Chondrocyte (in vitro differentiated cells): ENCODE results near the gene IGFBP5. TPM values are rescaled to one million over a fixed set of nuclear protein-coding genes. Genes with fewer than 3 reads are reported as not detected.

ENCODE experiments used
- DNase-seq: peaks from one replicate; pipeline ENCODE4 v3.0.0; 2021; ENCODE audit warnings: mixed read lengths, low spot score
- H3K27ac Mint-ChIP-seq: one replicate; pipeline ENCODE4 v1.8.0; 2021; ENCODE audit warnings: mild to moderate bottlenecking, moderate library complexity, mixed read lengths; ENCODE audit not compliant: unreplicated experiment
- H3K27me3 Mint-ChIP-seq: 2 replicates; pipeline ENCODE4 v1.8.0; 2021; ENCODE audit warnings: low read depth, mixed read lengths
- H3K36me3 Mint-ChIP-seq: 2 replicates; pipeline ENCODE4 v1.8.0; 2021; ENCODE audit warnings: low read depth, mixed read lengths
- H3K4me1 Mint-ChIP-seq: 2 replicates; pipeline ENCODE4 v1.8.0; 2021; ENCODE audit warnings: low read depth, mild to moderate bottlenecking, mixed read lengths
- H3K4me3 Mint-ChIP-seq: one replicate; pipeline ENCODE4 v1.8.0; 2021; ENCODE audit warnings: mild to moderate bottlenecking, moderate library complexity, mixed read lengths; ENCODE audit not compliant: unreplicated experiment
- H3K9me3 Mint-ChIP-seq: 2 replicates; pipeline ENCODE4 v1.8.0; 2021; ENCODE audit warnings: low read depth, mixed read lengths
- total RNA-seq: library from RNA; stranded (reverse); gene quantifications from 3 replicates; pipeline ENCODE4 v1.2.1, GENCODE V29; 2021
- TF ChIP-seq, protein P1 (sequence below): fragments of 200-600 bp; sonication (generic); IDR thresholded peaks from 2 replicates; pipeline ENCODE4 v1.5.0; 2021; ENCODE audit warnings: antibody characterized with exemption, mild to moderate bottlenecking, moderate library complexity

IGFBP5 gene
- total RNA-seq, 1 donor from 2014 or later: 502 TPM

DNA sequence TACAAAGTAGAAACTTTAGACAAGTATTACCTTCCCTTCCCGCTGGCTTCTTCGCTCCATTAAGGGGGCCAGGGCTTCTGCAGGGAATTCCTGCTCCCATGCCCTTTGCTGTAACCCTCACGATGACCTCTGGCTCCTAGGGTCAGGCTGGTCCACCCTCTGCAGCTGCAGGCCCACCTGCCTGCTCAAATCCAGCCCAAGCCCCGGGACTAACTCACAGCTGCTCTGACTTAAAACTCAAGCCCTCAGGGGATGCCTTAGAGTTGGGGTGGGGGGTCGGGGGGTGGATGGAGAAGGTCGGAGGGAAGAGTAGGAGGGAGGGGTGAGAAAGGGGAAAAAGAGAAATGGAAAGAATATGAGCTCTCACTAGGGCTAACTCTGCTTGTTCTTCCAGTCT is 4.9 kb downstream of the IGFBP5 start:
- no peaks in the 10 kb centered on the region for H3K27me3 Mint-ChIP-seq
- H3K27ac Mint-ChIP-seq: peak overlapping the region; percentile 73
- TF ChIP-seq, protein P1, sequence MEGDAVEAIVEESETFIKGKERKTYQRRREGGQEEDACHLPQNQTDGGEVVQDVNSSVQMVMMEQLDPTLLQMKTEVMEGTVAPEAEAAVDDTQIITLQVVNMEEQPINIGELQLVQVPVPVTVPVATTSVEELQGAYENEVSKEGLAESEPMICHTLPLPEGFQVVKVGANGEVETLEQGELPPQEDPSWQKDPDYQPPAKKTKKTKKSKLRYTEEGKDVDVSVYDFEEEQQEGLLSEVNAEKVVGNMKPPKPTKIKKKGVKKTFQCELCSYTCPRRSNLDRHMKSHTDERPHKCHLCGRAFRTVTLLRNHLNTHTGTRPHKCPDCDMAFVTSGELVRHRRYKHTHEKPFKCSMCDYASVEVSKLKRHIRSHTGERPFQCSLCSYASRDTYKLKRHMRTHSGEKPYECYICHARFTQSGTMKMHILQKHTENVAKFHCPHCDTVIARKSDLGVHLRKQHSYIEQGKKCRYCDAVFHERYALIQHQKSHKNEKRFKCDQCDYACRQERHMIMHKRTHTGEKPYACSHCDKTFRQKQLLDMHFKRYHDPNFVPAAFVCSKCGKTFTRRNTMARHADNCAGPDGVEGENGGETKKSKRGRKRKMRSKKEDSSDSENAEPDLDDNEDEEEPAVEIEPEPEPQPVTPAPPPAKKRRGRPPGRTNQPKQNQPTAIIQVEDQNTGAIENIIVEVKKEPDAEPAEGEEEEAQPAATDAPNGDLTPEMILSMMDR: no peak
- DNase-seq: no peak
- H3K36me3 Mint-ChIP-seq: peaks cover 9% of the 10 kb centered on the region
- H3K4me3 Mint-ChIP-seq: peak overlapping the region; percentile 63
- peaks cover 76% of the 10 kb centered on the region for H3K4me1 Mint-ChIP-seq
- H3K9me3 Mint-ChIP-seq: no peaks in the 10 kb centered on the region

DNA sequence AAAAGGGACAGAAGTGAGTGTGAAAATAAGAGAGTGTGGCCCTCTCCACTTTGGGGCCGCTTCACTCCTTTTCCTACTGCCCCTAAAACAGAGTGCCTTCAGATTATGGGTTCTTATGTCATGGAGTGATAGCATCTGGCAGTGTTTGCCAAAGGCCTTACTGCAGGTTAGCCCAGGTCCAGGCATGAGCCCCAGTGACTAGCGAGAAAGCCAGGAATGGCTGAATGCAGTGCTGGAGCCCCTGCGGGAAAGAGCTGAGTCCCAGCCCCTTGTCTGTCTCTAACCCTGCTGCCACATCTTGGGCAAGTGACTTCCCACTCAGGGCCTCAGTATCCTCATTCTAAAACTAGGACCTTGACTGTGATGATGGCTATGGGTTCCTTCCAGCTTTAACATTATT is 6.0 kb downstream of the IGFBP5 start:
- Mint-ChIP-seq H3K4me1 (peaks cover 74% of the 10 kb centered on the region), H3K27ac (peak overlapping the region; percentile 65), H3K36me3 (peaks cover 9% of the 10 kb centered on the region), H3K27me3 (no peaks in the 10 kb centered on the region), H3K9me3 (no peaks in the 10 kb centered on the region), H3K4me3 (peak overlapping the region; percentile 63)
- no peak for DNase-seq
- TF ChIP-seq, protein P1: no peak

DNA sequence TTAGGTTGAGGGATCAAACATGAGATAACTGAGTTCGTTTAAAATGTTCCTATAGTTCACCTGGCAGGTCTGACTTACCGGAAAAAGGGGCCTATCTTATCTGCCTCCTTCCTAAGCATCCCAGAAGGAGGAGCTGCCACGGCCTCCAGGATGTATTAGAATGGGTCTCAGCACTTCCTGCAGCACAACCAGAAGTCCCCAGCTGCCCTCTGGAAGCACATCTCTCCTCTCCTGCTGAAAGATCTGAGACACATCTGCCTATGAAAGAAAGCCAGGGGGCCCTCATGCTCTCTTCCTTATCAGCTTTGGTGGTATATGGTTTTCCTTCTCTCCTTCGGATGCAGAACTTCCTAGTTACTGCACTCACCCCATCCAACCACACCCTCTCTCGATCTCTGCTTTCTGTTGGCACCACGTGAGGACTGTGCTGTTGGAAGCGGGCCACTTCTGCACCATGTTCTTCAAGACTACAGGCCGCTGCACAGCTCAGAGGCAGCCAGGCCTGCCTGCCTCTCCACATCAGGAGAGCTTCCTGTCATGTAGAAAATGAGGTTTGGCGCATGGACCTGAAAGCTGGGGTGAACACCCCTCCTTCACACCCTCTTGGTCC is 6.5 kb downstream of the IGFBP5 start:
- Mint-ChIP-seq H3K4me3 (no peak overlapping the region), H3K4me1 (peaks cover 75% of the 10 kb centered on the region), H3K36me3 (peaks cover 9% of the 10 kb centered on the region), H3K27ac (peak overlapping the region; percentile 9), H3K27me3 (no peaks in the 10 kb centered on the region), H3K9me3 (no peaks in the 10 kb centered on the region)
- TF ChIP-seq, protein P1: no peak
- DNase-seq: no peak

DNA sequence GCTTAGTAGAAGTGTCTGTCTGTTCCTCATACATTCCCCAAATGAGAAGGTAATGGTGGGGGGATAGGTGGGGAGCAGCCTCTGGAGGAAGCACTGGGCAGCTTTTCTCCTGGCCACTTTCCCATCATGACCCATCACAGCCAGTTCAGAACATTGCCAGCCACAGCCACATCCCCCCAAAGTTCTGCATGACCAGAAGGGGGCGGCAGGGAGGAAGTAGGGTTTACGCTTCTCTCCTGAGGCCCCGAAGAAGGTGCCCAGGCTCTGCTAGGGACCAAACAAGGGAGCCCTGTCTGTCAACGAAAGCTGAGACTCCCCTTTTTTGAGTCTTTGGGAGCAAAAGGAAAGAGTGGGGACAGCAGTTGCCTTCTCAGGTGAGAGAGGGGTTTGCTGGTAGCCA is 7.7 kb downstream of the IGFBP5 start:
- Mint-ChIP-seq H3K27ac (no peak overlapping the region), H3K27me3 (no peaks in the 10 kb centered on the region), H3K9me3 (no peaks in the 10 kb centered on the region), H3K36me3 (peaks cover 11% of the 10 kb centered on the region), H3K4me3 (no peak overlapping the region), H3K4me1 (peaks cover 82% of the 10 kb centered on the region)
- DNase-seq: no peak
- TF ChIP-seq, protein P1: peak; percentile 66

DNA sequence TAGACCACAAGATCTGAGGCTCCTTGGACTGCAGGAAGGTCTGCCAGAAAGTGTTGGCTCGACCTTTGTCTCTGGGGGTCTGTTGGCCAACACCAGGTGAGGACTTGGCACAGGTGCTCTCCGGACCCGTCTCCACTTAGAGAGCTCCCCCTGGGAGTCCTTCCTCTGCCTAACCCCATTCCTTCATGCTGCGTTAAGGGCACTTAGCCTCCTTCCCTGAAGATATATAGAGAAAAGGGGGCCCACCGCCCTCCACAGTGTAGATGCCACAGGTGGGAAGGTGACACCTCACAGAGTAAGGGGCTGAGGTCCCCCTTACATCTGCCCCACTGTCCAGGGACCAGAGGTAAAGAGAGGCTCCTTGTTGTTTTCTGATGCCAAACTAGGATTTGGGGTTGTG is 8.2 kb downstream of the IGFBP5 start:
- H3K4me3 Mint-ChIP-seq: no peak overlapping the region
- no peaks in the 10 kb centered on the region for H3K9me3 Mint-ChIP-seq
- no peak for DNase-seq
- peaks cover 83% of the 10 kb centered on the region for H3K4me1 Mint-ChIP-seq
- H3K27me3 Mint-ChIP-seq: no peaks in the 10 kb centered on the region
- H3K27ac Mint-ChIP-seq: no peak overlapping the region
- peaks cover 11% of the 10 kb centered on the region for H3K36me3 Mint-ChIP-seq
- TF ChIP-seq, protein P1: no peak
